Esophagus squamous epithelium (tissue), 4 donors: ENCODE results near the gene DLG2.

Experiments used
- CTCF ChIP-seq, 6 experiments: fragments of 450-650 bp in 4 of 6; fragments of 200-600 bp in 2 of 6; sonication (generic) in 2 of 6; IDR thresholded peaks; one replicate each; pipeline ENCODE4 v1.5.1; 2016 to 2019; ENCODE audit warnings: antibody characterized with exemption in 6 of 6, mild to moderate bottlenecking in 4 of 6, moderate library complexity in 4 of 6
- POLR2A ChIP-seq, 4 donors: fragments of 450-650 bp; IDR thresholded peaks; one replicate each; pipeline ENCODE4 v1.6.1; 2017; ENCODE audit warnings: antibody characterized with exemption in 4 of 4, mild to moderate bottlenecking in 4 of 4, moderate library complexity in 3 of 4

GRCh38 chr11:85028329-85029101 lies 598.6 kb downstream of the DLG2 start:
- no peak for TF ChIP-seq CTCF (IDR thresholded peaks at IDR 0.05)
- no peak for TF ChIP-seq POLR2A (IDR thresholded peaks at IDR 0.05)
